ENCODE data around the gene PBLD. TPM values are rescaled to one million over a fixed set of nuclear protein-coding genes. Genes with fewer than 3 reads are reported as not detected.
A peak's percentile ranks its signal among the peaks of the same experiment; 100 is the strongest.
"Not testable (repeated sequence)": the region's sequence is repeated elsewhere in the genome, so short reads cannot be mapped to it uniquely, and the experiment has no call there.

PBLD gene
- total RNA-seq, 1 experiment from 2014 or later, result 7.2 TPM

DNA sequence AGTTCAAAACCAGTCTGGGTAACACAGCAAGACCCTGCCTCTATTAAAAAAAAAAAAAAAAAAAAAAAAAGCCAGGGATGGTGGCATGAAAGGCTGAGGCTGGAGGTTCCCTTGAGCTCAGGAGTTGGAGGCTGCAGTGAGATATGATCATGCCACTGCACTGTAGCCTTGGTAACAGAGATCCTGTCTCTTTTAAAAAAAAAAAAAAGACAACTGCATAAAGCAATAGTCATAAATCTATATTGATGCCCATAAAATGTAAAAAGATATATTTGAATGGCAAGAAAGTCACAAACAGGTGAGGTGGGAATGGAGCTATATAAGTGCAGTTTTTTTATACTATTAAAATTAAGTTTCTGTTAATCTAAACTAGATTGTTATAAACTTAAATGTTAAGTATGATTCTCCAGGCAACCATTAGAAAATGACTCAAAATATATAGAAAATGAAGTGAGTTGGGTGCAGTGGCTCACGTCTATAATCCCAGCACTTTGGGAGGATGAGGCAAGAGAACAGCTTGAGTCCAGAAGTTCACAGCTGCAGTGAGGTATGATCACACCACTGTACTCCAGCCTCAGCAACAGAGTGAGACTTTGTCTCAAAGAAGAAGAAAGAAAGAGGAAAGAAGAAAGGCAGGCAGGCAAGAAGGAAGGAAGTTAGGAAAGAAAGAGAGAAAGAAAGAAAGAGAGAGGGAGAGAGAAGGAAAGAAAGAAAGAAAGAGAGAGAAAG, 14.2 kb downstream of the PBLD start:
- DNase-seq, result peak; percentile 25
- H3K4me2 ChIP-seq (ENCODE audit: low read depth, low read length, poor library complexity, severe bottlenecking), result no peak overlapping the region
- no peaks in the 10 kb centered on the region for H4K20me1 ChIP-seq (ENCODE audit: insufficient read depth, low read depth, low read length)
- no peaks in the 10 kb centered on the region for H3K4me1 ChIP-seq (ENCODE audit: low read length)
- H2AFZ ChIP-seq (ENCODE audit: low read length), result no peak overlapping the region
- H3K9me2 ChIP-seq (replicated peaks; ENCODE audit: insufficient read depth, low read length), result no peaks in the 10 kb centered on the region
- H3K9ac ChIP-seq (ENCODE audit: low read length), result no peak overlapping the region
- H3K36me3 ChIP-seq (ENCODE audit: insufficient read depth, low read length), result no peaks in the 10 kb centered on the region
- no peaks in the 10 kb centered on the region for H3K79me2 ChIP-seq (ENCODE audit: low read length)
- no peak overlapping the region for H3K27ac ChIP-seq (ENCODE audit: low read length)
- H3K9me3 ChIP-seq (ENCODE audit: low read length), result no peaks in the 10 kb centered on the region
- no peaks in the 10 kb centered on the region for H3K27me3 ChIP-seq (ENCODE audit: low read length)
- H3K4me3 ChIP-seq (ENCODE audit: low read length), result no peak overlapping the region

DNA sequence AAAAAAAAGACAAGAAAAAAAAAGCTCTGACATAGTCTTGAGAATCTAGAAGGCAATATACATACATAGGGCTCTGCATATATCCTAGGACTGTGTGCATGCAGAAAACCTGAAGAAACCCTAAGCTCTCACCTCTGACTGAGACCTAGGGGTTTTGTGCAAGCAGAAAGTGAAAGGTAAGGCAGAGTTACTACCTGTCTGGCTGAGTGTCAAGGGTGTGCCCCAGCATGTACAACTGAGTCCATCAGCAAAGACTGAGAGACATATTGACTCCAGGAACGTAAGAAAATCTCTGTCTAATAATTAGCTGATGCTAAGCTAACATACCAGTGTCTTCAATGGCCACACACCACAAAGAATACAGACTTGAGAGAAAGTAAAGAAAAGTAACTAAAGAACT, 17.1 kb downstream of the PBLD start:
- Histone ChIP-seq H3K27me3 (ENCODE audit: low read length) (no peaks in the 10 kb centered on the region), H3K27ac (ENCODE audit: low read length) (no peak overlapping the region), H3K9ac (ENCODE audit: low read length) (no peak overlapping the region), H3K36me3 (ENCODE audit: insufficient read depth, low read length) (no peaks in the 10 kb centered on the region), H3K9me3 (ENCODE audit: low read length) (no peaks in the 10 kb centered on the region), H3K4me1 (ENCODE audit: low read length) (no peaks in the 10 kb centered on the region), H2AFZ (ENCODE audit: low read length) (no peak overlapping the region), H3K4me3 (ENCODE audit: low read length) (no peak overlapping the region), H3K4me2 (ENCODE audit: low read depth, low read length, poor library complexity, severe bottlenecking) (no peak overlapping the region), H3K9me2 (replicated peaks; ENCODE audit: insufficient read depth, low read length) (no peaks in the 10 kb centered on the region), H4K20me1 (ENCODE audit: insufficient read depth, low read depth, low read length) (no peaks in the 10 kb centered on the region), H3K79me2 (ENCODE audit: low read length) (no peaks in the 10 kb centered on the region)
- peak; percentile 31 for DNase-seq

DNA sequence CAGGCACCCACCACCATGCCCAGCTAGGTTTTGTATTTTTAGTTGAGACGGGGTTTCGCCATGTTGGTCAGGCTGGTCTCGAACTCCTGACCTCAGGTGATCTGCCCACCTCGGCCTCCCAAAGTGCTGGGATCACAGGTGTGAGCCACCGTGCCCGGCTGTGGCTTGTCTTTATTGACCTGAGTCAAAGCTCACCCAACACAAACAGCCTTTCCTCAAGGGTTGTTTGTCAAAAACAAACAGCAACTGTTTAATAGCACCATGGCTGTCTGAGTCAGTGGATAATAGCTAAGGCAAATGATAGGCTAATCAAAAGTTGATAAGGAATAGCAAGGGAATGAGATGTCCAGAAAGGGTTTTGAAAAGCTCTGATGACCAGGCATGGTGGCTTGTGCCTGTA, 17.8 kb downstream of the PBLD start:
- not testable (repeated sequence) for H3K79me2 ChIP-seq (ENCODE audit: low read length); H3K36me3 ChIP-seq (ENCODE audit: insufficient read depth, low read length); H3K4me3 ChIP-seq (ENCODE audit: low read length); H4K20me1 ChIP-seq (ENCODE audit: insufficient read depth, low read depth, low read length); H3K9me3 ChIP-seq (ENCODE audit: low read length); H3K27ac ChIP-seq (ENCODE audit: low read length); H2AFZ ChIP-seq (ENCODE audit: low read length); H3K4me1 ChIP-seq (ENCODE audit: low read length); DNase-seq; H3K4me2 ChIP-seq (ENCODE audit: low read depth, low read length, poor library complexity, severe bottlenecking); H3K9me2 ChIP-seq (replicated peaks; ENCODE audit: insufficient read depth, low read length); H3K27me3 ChIP-seq (ENCODE audit: low read length); H3K9ac ChIP-seq (ENCODE audit: low read length)

DNA sequence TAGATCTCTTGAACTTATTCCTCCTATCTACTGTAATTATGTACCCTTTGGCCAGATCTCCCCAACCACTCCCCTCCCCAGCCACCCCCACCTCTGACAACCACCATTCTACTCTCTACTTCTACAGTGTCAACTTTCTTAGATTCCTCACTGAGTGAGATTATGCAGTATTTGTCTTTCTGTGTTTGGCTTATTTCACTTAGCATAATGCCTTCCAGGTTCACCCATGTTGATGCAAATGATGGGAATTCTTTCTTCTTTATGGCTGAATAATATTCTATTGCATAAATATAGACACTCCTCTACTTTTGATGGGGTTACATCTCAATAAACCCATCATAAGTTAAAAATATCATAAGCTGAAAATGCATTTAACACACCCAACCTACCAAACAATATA, 22.2 kb downstream of the PBLD start:
- Histone ChIP-seq H4K20me1 (ENCODE audit: insufficient read depth, low read depth, low read length) (no peaks in the 10 kb centered on the region), H3K36me3 (ENCODE audit: insufficient read depth, low read length) (no peaks in the 10 kb centered on the region), H3K4me1 (ENCODE audit: low read length) (no peaks in the 10 kb centered on the region), H3K9ac (ENCODE audit: low read length) (no peak overlapping the region), H3K27ac (ENCODE audit: low read length) (no peak overlapping the region), H3K27me3 (ENCODE audit: low read length) (no peaks in the 10 kb centered on the region), H3K9me2 (replicated peaks; ENCODE audit: insufficient read depth, low read length) (no peaks in the 10 kb centered on the region), H3K79me2 (ENCODE audit: low read length) (no peaks in the 10 kb centered on the region), H3K4me2 (ENCODE audit: low read depth, low read length, poor library complexity, severe bottlenecking) (no peak overlapping the region), H2AFZ (ENCODE audit: low read length) (no peak overlapping the region), H3K9me3 (ENCODE audit: low read length) (no peaks in the 10 kb centered on the region), H3K4me3 (ENCODE audit: low read length) (no peak overlapping the region)
- peak; percentile 33 for DNase-seq

GRCh38 chr10:68305854-68306253, 26.9 kb downstream of the PBLD start:
- Histone ChIP-seq H2AFZ (ENCODE audit: low read length) (no peak overlapping the region), H3K9me3 (ENCODE audit: low read length) (no peaks in the 10 kb centered on the region)

DNA sequence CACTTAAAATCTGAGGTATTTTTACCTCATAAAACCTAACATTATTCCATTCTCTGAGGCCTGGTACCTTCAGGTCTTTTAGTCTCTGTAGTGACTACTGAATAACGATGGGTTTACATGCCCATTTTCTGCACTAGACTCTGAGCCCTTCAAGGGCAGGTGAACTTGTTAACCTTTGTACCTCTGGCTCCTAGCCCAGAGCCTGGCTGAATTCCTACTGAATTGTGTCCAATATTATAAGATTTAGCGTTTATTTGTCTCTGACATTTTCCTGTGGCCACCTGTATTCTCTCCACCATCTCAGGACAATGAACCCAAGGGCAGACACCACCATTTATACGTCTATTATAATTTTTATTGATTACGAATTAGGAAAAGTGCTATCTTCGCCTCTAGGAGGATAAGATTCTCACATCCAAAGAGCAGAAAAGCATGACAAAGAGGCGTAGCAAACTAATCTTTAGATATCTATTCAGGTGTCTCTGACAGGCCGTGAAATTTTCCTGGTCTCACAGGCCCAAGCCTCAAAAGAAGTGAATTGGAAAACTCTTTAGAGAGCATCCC, 28.8 kb downstream of the PBLD start:
- H3K27me3 ChIP-seq (ENCODE audit: low read length), result no peaks in the 10 kb centered on the region
- H3K36me3 ChIP-seq (ENCODE audit: insufficient read depth, low read length), result no peaks in the 10 kb centered on the region
- H3K79me2 ChIP-seq (ENCODE audit: low read length), result no peaks in the 10 kb centered on the region
- no peak overlapping the region for H3K27ac ChIP-seq (ENCODE audit: low read length)
- no peak for DNase-seq
- peaks cover 21% of the 10 kb centered on the region for H3K4me1 ChIP-seq (ENCODE audit: low read length)
- no peak overlapping the region for H3K4me2 ChIP-seq (ENCODE audit: low read depth, low read length, poor library complexity, severe bottlenecking)
- no peak overlapping the region for H3K9ac ChIP-seq (ENCODE audit: low read length)
- H2AFZ ChIP-seq (ENCODE audit: low read length), result no peak overlapping the region
- H3K4me3 ChIP-seq (ENCODE audit: low read length), result no peak overlapping the region
- H4K20me1 ChIP-seq (ENCODE audit: insufficient read depth, low read depth, low read length), result no peaks in the 10 kb centered on the region
- H3K9me2 ChIP-seq (replicated peaks; ENCODE audit: insufficient read depth, low read length), result no peaks in the 10 kb centered on the region
- no peaks in the 10 kb centered on the region for H3K9me3 ChIP-seq (ENCODE audit: low read length)

More at GRCh38 chr10:68305854-68306253, 26.9 kb downstream of the PBLD start:
- Histone ChIP-seq H3K9me2 (replicated peaks; ENCODE audit: insufficient read depth, low read length) (no peaks in the 10 kb centered on the region), H3K4me3 (ENCODE audit: low read length) (no peak overlapping the region), H3K36me3 (ENCODE audit: insufficient read depth, low read length) (no peaks in the 10 kb centered on the region), H3K27ac (ENCODE audit: low read length) (no peak overlapping the region), H3K4me2 (ENCODE audit: low read depth, low read length, poor library complexity, severe bottlenecking) (no peak overlapping the region), H3K79me2 (ENCODE audit: low read length) (no peaks in the 10 kb centered on the region), H4K20me1 (ENCODE audit: insufficient read depth, low read depth, low read length) (no peaks in the 10 kb centered on the region), H3K27me3 (ENCODE audit: low read length) (no peaks in the 10 kb centered on the region), H3K9ac (ENCODE audit: low read length) (no peak overlapping the region), H3K4me1 (ENCODE audit: low read length) (peaks cover 13% of the 10 kb centered on the region)
- DNase-seq, result no peak

- Histone ChIP-seq H3K4me2 (ENCODE audit: low read depth, low read length, poor library complexity, severe bottlenecking) (no peak overlapping the region), H3K79me2 (ENCODE audit: low read length) (no peaks in the 10 kb centered on the region), H3K9me3 (ENCODE audit: low read length) (no peaks in the 10 kb centered on the region), H3K4me3 (ENCODE audit: low read length) (no peak overlapping the region), H2AFZ (ENCODE audit: low read length) (no peak overlapping the region), H4K20me1 (ENCODE audit: insufficient read depth, low read depth, low read length) (no peaks in the 10 kb centered on the region), H3K36me3 (ENCODE audit: insufficient read depth, low read length) (no peaks in the 10 kb centered on the region), H3K9me2 (replicated peaks; ENCODE audit: insufficient read depth, low read length) (no peaks in the 10 kb centered on the region), H3K9ac (ENCODE audit: low read length) (no peak overlapping the region), H3K27me3 (ENCODE audit: low read length) (no peaks in the 10 kb centered on the region), H3K4me1 (ENCODE audit: low read length) (peaks cover 21% of the 10 kb centered on the region), H3K27ac (ENCODE audit: low read length) (no peak overlapping the region)
- DNase-seq, result peak; percentile 31
These were observed 29.9 kb downstream of the PBLD start for GRCh38 chr10:68302871-68303270.

GRCh38 chr10:68302503-68302823, 30.3 kb downstream of the PBLD start:
- Histone ChIP-seq H2AFZ (ENCODE audit: low read length) (no peak overlapping the region), H3K4me3 (ENCODE audit: low read length) (no peak overlapping the region), H3K79me2 (ENCODE audit: low read length) (no peaks in the 10 kb centered on the region), H4K20me1 (ENCODE audit: insufficient read depth, low read depth, low read length) (no peaks in the 10 kb centered on the region), H3K9ac (ENCODE audit: low read length) (no peak overlapping the region), H3K27ac (ENCODE audit: low read length) (no peak overlapping the region), H3K9me2 (replicated peaks; ENCODE audit: insufficient read depth, low read length) (no peaks in the 10 kb centered on the region), H3K36me3 (ENCODE audit: insufficient read depth, low read length) (no peaks in the 10 kb centered on the region), H3K27me3 (ENCODE audit: low read length) (no peaks in the 10 kb centered on the region), H3K4me1 (ENCODE audit: low read length) (peaks cover 21% of the 10 kb centered on the region), H3K9me3 (ENCODE audit: low read length) (no peaks in the 10 kb centered on the region), H3K4me2 (ENCODE audit: low read depth, low read length, poor library complexity, severe bottlenecking) (no peak overlapping the region)
- DNase-seq, result no peak
